ENCODE measurements around the gene TIGD4. TPM values are rescaled to one million over a fixed set of nuclear protein-coding genes. Genes with fewer than 3 reads are reported as not detected.

Gene TIGD4
- total RNA-seq, 1 donor from 2014 or later = 3.8 TPM

GRCh38 chr4:152780267-152780778 is 793 bp upstream of the TIGD4 start:
- Mint-ChIP-seq H3K9me3 (no peaks in the 10 kb centered on the region), H3K36me3 (ENCODE audit: low read depth) (no peaks in the 10 kb centered on the region), H3K4me1 (peaks cover 58% of the 10 kb centered on the region), H3K4me3 (peak overlapping the region; percentile 100), H3K27ac (ENCODE audit: unreplicated experiment) (peak overlapping the region; percentile 94), H3K27me3 (ENCODE audit: low read depth) (no peaks in the 10 kb centered on the region)
- no peak for DNase-seq (ENCODE audit: low read depth, low spot score)
- no peak for TF ChIP-seq CTCF (conservative IDR thresholded peaks at IDR 0.05)

GRCh38 chr4:152778656-152779512 is 646 bp downstream of the TIGD4 start:
- no peak for TF ChIP-seq CTCF (conservative IDR thresholded peaks at IDR 0.05)
- Mint-ChIP-seq H3K36me3 (ENCODE audit: low read depth) (no peaks in the 10 kb centered on the region), H3K4me1 (peaks cover 55% of the 10 kb centered on the region), H3K27ac (ENCODE audit: unreplicated experiment) (peak overlapping the region; percentile 94), H3K9me3 (no peaks in the 10 kb centered on the region), H3K27me3 (ENCODE audit: low read depth) (no peaks in the 10 kb centered on the region), H3K4me3 (peak overlapping the region; percentile 100)
- DNase-seq (ENCODE audit: low read depth, low spot score) = peak; percentile 29

GRCh38 chr4:152777488-152777887 is 2.0 kb downstream of the TIGD4 start:
- Mint-ChIP-seq H3K27me3 (ENCODE audit: low read depth) (no peaks in the 10 kb centered on the region), H3K4me1 (peaks cover 53% of the 10 kb centered on the region), H3K9me3 (no peaks in the 10 kb centered on the region), H3K4me3 (peak overlapping the region; percentile 100), H3K27ac (ENCODE audit: unreplicated experiment) (no peak overlapping the region), H3K36me3 (ENCODE audit: low read depth) (no peaks in the 10 kb centered on the region)
- no peak for DNase-seq (ENCODE audit: low read depth, low spot score)
- no peak for TF ChIP-seq CTCF (conservative IDR thresholded peaks at IDR 0.05)

GRCh38 chr4:152776352-152776751 is 3.2 kb downstream of the TIGD4 start:
- Mint-ChIP-seq H3K4me1 (peaks cover 45% of the 10 kb centered on the region), H3K27ac (ENCODE audit: unreplicated experiment) (no peak overlapping the region), H3K4me3 (peak overlapping the region; percentile 82), H3K9me3 (no peaks in the 10 kb centered on the region), H3K27me3 (ENCODE audit: low read depth) (no peaks in the 10 kb centered on the region), H3K36me3 (ENCODE audit: low read depth) (no peaks in the 10 kb centered on the region)
- no peak for TF ChIP-seq CTCF (conservative IDR thresholded peaks at IDR 0.05)
- no peak for DNase-seq (ENCODE audit: low read depth, low spot score)

GRCh38 chr4:152773953-152774352 is 5.6 kb downstream of the TIGD4 start:
- Mint-ChIP-seq H3K36me3 (ENCODE audit: low read depth) (no peaks in the 10 kb centered on the region), H3K9me3 (no peaks in the 10 kb centered on the region), H3K4me3 (no peak overlapping the region), H3K27me3 (ENCODE audit: low read depth) (no peaks in the 10 kb centered on the region), H3K4me1 (peaks cover 36% of the 10 kb centered on the region), H3K27ac (ENCODE audit: unreplicated experiment) (no peak overlapping the region)
- no peak for DNase-seq (ENCODE audit: low read depth, low spot score)
- TF ChIP-seq CTCF (conservative IDR thresholded peaks at IDR 0.05) = no peak

Measured in neural crest cell (in vitro differentiated cells).